ENCODE results near the gene RNF148.

RNF148 gene

DNA sequence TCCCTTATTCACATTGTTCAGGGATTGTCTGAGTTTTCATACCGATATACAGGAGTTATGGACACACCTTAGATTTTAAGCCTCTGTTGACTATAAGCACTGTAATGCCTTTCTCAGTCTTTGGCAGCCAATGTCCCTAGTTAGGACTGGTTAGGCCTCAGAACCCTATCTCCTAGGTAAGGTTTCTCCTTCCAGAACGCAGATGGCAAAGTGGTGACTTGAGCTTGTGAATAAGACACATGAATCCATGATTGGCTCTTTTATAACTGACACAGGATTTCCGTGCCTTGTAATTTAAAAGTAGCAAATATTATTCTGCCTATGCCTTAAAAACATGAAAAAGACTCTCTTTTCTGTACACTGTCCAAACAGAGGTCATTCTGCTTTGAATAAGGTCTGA, 12.5 kb upstream of the RNF148 start:
- no peak overlapping the region for H2AFZ ChIP-seq (ENCODE audit: low read depth, low read length, severe bottlenecking)
- no peaks in the 10 kb centered on the region for H3K9me2 ChIP-seq (replicated peaks; ENCODE audit: insufficient read depth, low read length)
- H3K27ac ChIP-seq (ENCODE audit: low read depth, low read length), result no peak overlapping the region
- no peak overlapping the region for H3K4me2 ChIP-seq (ENCODE audit: low read depth, low read length, poor library complexity, severe bottlenecking)
- H3K9me3 ChIP-seq (ENCODE audit: insufficient read depth, low read length), result no peaks in the 10 kb centered on the region
- H3K4me3 ChIP-seq (ENCODE audit: insufficient read depth, low read length, poor library complexity, severe bottlenecking), result no peak overlapping the region
- no peaks in the 10 kb centered on the region for H3K36me3 ChIP-seq (ENCODE audit: low read length)
- no peaks in the 10 kb centered on the region for H3F3A ChIP-seq (ENCODE audit: insufficient read depth)
- TF ChIP-seq EZH2phosphoT487 (conservative IDR thresholded peaks at IDR 0.05; ENCODE audit: low read length), result no peak
- no peaks in the 10 kb centered on the region for H4K20me1 ChIP-seq (ENCODE audit: low read depth, low read length)
- no peaks in the 10 kb centered on the region for H3K79me2 ChIP-seq (ENCODE audit: insufficient read depth, low read length)
- no peak overlapping the region for H3K9ac ChIP-seq (ENCODE audit: low read length)
- H3K27me3 ChIP-seq (ENCODE audit: low read length), result no peaks in the 10 kb centered on the region

DNA sequence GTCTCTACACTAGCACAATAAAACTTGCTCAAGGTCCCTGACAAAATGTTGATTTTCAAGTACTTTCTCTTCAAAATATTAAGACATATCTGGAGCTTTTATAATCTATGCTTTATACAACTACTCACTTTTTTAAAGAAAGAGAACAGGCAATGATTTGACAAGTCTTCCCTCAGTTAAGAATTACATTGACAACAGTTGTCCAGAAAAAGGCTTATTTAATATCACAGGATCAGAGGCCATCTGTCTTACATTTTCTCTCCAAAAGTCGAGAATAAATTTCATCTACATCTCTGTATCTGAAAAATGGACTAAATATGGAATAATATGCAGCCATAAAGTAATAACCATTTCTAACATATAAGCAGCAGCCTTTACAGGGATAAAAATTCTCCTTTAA, 8.2 kb upstream of the RNF148 start:
- Histone ChIP-seq H3K9me2 (replicated peaks; ENCODE audit: insufficient read depth, low read length) (no peaks in the 10 kb centered on the region), H3F3A (ENCODE audit: insufficient read depth) (no peaks in the 10 kb centered on the region), H4K20me1 (ENCODE audit: low read depth, low read length) (no peaks in the 10 kb centered on the region), H3K27ac (ENCODE audit: low read depth, low read length) (no peak overlapping the region), H3K4me2 (ENCODE audit: low read depth, low read length, poor library complexity, severe bottlenecking) (no peak overlapping the region), H3K9me3 (ENCODE audit: insufficient read depth, low read length) (no peaks in the 10 kb centered on the region), H3K4me3 (ENCODE audit: insufficient read depth, low read length, poor library complexity, severe bottlenecking) (no peak overlapping the region), H3K27me3 (ENCODE audit: low read length) (no peaks in the 10 kb centered on the region), H3K36me3 (ENCODE audit: low read length) (no peaks in the 10 kb centered on the region), H2AFZ (ENCODE audit: low read depth, low read length, severe bottlenecking) (no peak overlapping the region), H3K79me2 (ENCODE audit: insufficient read depth, low read length) (no peaks in the 10 kb centered on the region), H3K9ac (ENCODE audit: low read length) (no peak overlapping the region)
- TF ChIP-seq, protein P1, sequence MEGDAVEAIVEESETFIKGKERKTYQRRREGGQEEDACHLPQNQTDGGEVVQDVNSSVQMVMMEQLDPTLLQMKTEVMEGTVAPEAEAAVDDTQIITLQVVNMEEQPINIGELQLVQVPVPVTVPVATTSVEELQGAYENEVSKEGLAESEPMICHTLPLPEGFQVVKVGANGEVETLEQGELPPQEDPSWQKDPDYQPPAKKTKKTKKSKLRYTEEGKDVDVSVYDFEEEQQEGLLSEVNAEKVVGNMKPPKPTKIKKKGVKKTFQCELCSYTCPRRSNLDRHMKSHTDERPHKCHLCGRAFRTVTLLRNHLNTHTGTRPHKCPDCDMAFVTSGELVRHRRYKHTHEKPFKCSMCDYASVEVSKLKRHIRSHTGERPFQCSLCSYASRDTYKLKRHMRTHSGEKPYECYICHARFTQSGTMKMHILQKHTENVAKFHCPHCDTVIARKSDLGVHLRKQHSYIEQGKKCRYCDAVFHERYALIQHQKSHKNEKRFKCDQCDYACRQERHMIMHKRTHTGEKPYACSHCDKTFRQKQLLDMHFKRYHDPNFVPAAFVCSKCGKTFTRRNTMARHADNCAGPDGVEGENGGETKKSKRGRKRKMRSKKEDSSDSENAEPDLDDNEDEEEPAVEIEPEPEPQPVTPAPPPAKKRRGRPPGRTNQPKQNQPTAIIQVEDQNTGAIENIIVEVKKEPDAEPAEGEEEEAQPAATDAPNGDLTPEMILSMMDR (IDR thresholded peaks at IDR 0.05; ENCODE audit: insufficient read depth, low read length, poor library complexity, severe bottlenecking), result no peak
- TF ChIP-seq EZH2phosphoT487 (conservative IDR thresholded peaks at IDR 0.05; ENCODE audit: low read length), result no peak

DNA sequence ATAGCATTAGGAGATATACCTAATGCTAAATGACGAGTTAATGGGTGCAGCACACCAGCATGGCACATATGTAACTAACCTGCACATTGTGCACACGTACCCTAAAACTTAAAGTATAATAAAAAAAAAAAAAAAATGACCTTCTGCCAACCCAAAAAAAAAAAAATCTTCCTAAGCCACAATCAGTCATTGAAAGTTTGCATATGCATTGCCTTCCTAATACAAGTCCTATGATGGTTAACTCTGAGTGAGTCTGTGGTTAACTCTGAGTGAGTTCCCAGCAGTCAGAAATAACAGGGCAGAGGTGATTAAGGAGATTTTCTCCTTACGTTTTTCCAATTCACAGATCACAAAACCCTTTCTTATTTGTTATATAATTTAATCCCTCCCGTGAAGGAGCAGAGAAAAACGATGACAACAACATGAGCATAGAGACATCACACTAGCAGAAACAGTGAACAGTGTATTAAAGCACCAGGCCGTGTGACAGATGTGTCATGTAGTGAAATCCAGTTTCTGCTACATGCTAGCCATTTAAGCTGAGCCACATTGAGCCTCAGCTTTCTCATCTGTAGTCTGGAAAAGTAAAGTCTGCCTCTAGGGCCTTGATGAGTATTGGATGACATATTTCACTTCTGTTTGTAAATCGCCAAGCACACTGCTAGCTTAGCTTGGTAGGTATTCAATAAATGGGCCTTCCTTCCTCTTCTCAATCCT, 7.4 kb upstream of the RNF148 start:
- Histone ChIP-seq H3K27me3 (ENCODE audit: low read length) (no peaks in the 10 kb centered on the region), H3F3A (ENCODE audit: insufficient read depth) (no peaks in the 10 kb centered on the region), H4K20me1 (ENCODE audit: low read depth, low read length) (no peaks in the 10 kb centered on the region), H3K79me2 (ENCODE audit: insufficient read depth, low read length) (no peaks in the 10 kb centered on the region), H3K27ac (ENCODE audit: low read depth, low read length) (no peak overlapping the region), H3K9me2 (replicated peaks; ENCODE audit: insufficient read depth, low read length) (no peaks in the 10 kb centered on the region), H3K9ac (ENCODE audit: low read length) (no peak overlapping the region), H3K4me3 (ENCODE audit: insufficient read depth, low read length, poor library complexity, severe bottlenecking) (no peak overlapping the region), H3K9me3 (ENCODE audit: insufficient read depth, low read length) (no peaks in the 10 kb centered on the region), H3K4me2 (ENCODE audit: low read depth, low read length, poor library complexity, severe bottlenecking) (no peak overlapping the region), H2AFZ (ENCODE audit: low read depth, low read length, severe bottlenecking) (no peak overlapping the region), H3K36me3 (ENCODE audit: low read length) (no peaks in the 10 kb centered on the region)
- TF ChIP-seq EZH2phosphoT487 (conservative IDR thresholded peaks at IDR 0.05; ENCODE audit: low read length), result no peak
- TF ChIP-seq, protein P1 (IDR thresholded peaks at IDR 0.05; ENCODE audit: insufficient read depth, low read length, poor library complexity, severe bottlenecking), result no peak

DNA sequence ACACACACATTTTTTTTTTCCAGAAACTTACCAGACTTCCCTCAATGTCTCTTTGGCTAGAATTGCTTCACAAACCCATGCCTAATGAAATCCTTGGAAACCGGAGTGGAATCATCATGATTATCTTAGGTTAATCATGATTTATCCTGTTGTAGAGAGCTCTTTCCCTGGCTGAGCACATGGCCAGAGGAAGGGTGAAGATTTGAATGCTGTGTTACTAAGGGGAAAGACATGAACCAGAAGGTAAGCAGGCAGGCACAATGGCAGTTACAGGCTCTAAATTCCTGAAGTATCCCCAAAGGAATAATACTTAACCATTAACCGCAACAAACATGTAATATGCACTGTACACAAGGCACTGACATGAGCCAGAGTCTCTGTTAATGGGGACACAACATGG, 4.1 kb upstream of the RNF148 start:
- Histone ChIP-seq H3K36me3 (ENCODE audit: low read length) (no peaks in the 10 kb centered on the region), H3K4me2 (ENCODE audit: low read depth, low read length, poor library complexity, severe bottlenecking) (no peak overlapping the region), H3K27ac (ENCODE audit: low read depth, low read length) (no peak overlapping the region), H3K79me2 (ENCODE audit: insufficient read depth, low read length) (no peaks in the 10 kb centered on the region), H3K9ac (ENCODE audit: low read length) (no peak overlapping the region), H3K9me3 (ENCODE audit: insufficient read depth, low read length) (no peaks in the 10 kb centered on the region), H4K20me1 (ENCODE audit: low read depth, low read length) (no peaks in the 10 kb centered on the region), H3K27me3 (ENCODE audit: low read length) (no peaks in the 10 kb centered on the region), H3K9me2 (replicated peaks; ENCODE audit: insufficient read depth, low read length) (no peaks in the 10 kb centered on the region), H3K4me3 (ENCODE audit: insufficient read depth, low read length, poor library complexity, severe bottlenecking) (no peak overlapping the region), H2AFZ (ENCODE audit: low read depth, low read length, severe bottlenecking) (no peak overlapping the region), H3F3A (ENCODE audit: insufficient read depth) (no peaks in the 10 kb centered on the region)
- TF ChIP-seq, protein P1 (IDR thresholded peaks at IDR 0.05; ENCODE audit: insufficient read depth, low read length, poor library complexity, severe bottlenecking), result no peak
- no peak for TF ChIP-seq EZH2phosphoT487 (conservative IDR thresholded peaks at IDR 0.05; ENCODE audit: low read length)

All from SU-DHL-6 (cell line).